H54 (cell line): ENCODE measurements around the gene ELOVL3.
"Not testable (repeated sequence)": the region's sequence is repeated elsewhere in the genome, so short reads cannot be mapped to it uniquely, and the experiment has no call there.

Source experiments
- DNase-seq: peaks from one replicate; pipeline ENCODE4 v3.0.0; 2011; ENCODE audit warnings: low spot score, mixed read lengths; ENCODE audit not compliant: insufficient read length
- FAIRE-seq: peaks from 3 replicates; lab custom pipeline; 2011; peaks lifted over from hg19 to GRCh38; lab: Jason Lieb, UNC
- POLR2A ChIP-seq: IDR thresholded peaks from 2 replicates; pipeline ENCODE4 v1.6.1; 2011; ENCODE audit warnings: low read depth, mild to moderate bottlenecking, low read length

ELOVL3 gene, protein sequence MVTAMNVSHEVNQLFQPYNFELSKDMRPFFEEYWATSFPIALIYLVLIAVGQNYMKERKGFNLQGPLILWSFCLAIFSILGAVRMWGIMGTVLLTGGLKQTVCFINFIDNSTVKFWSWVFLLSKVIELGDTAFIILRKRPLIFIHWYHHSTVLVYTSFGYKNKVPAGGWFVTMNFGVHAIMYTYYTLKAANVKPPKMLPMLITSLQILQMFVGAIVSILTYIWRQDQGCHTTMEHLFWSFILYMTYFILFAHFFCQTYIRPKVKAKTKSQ

GRCh38 chr10:102225646-102226541, at the start of gene ELOVL3:
ELOVL3 (plus strand) TSS chr10:102226299; CDS start chr10:102226549, 250 bp downstream.
- 0 out of 2 replicates have a peak, but pooled peaks have one; percentile 12 for TF ChIP-seq POLR2A
- peak; percentile 97 for DNase-seq
- no peak for FAIRE-seq

- FAIRE-seq, result no peak
- DNase-seq, result no peak
Measured at GRCh38 chr10:102184606-102185005, 41.5 kb upstream of the ELOVL3 start.

GRCh38 chr10:102185272-102185671, 40.8 kb upstream of the ELOVL3 start:
- FAIRE-seq, result no peak
- no peak for TF ChIP-seq POLR2A
- DNase-seq, result no peak

More at GRCh38 chr10:102184606-102185005, 41.5 kb upstream of the ELOVL3 start:
- no peak for TF ChIP-seq POLR2A

DNA sequence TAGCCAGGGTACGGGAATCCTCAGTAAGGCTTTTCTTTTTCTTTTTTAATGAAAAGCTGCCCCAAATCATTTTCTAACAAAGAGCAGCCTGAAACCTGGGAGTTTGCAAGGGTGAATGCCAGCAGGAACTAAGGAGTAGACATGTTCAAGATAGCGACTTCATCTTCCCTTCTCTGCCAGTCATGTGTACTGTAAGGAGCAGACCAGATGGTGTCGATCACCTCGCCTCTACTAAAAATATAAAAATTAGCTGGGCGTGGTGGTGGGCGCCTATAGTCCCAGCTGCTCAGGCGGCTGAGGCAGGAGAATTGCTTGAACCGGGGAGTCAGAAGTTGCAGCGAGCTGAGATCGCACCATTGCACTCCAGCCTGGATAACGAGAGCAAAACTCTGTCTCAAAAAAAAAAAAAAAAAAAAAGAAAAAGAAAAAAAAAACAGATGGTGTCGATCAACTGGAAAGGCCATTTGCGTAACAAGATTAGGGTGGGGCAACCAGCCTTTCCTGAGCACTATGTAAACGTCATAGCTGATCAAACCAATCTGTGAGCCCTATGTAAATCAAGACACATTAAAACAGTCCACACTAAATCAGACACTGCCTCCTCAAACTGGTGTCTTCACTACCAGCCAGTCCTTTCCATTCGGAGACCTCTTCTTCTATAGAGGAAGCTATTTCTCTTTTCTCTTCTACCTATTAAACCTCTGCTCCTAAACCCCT, 40.1 kb upstream of the ELOVL3 start:
- TF ChIP-seq POLR2A, result no peak
- DNase-seq, result no peak
- FAIRE-seq, result no peak

- no peak for TF ChIP-seq POLR2A
- FAIRE-seq (no peak), DNase-seq (no peak)
Measured at GRCh38 chr10:102188298-102188940, 37.7 kb upstream of the ELOVL3 start.

- DNase-seq, FAIRE-seq: not testable (repeated sequence)
Measured at GRCh38 chr10:102188941-102189898, 36.9 kb upstream of the ELOVL3 start.

GRCh38 chr10:102191956-102192355, 34.1 kb upstream of the ELOVL3 start:
- no peak for DNase-seq
- no peak for FAIRE-seq
- no peak for TF ChIP-seq POLR2A

- DNase-seq (no peak), FAIRE-seq (no peak)
- no peak for TF ChIP-seq POLR2A
Measured at GRCh38 chr10:102195296-102195870, 30.7 kb upstream of the ELOVL3 start.

DNA sequence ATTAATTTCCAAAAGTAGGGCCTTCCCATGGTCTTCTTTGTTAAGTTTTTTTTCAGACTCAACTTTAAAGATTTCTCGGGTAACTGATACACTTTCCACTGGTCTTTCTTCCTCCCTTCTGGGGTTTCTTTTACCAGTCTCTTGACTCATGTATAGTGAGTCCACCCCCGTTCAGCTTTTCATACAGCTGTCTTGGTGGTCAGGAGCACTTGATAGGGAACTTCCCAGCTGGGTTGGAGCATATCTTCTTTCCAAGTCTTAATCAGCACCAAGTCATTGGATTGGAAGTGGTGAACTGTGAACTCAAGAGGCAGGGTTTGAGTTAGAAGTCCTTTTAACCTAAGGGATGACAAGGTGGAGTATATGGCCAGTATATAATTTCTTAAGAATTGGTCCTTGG, 29.2 kb upstream of the ELOVL3 start:
- DNase-seq (no peak), FAIRE-seq (no peak)
- no peak for TF ChIP-seq POLR2A

GRCh38 chr10:102198027-102198426, 28.1 kb upstream of the ELOVL3 start:
- no peak for TF ChIP-seq POLR2A
- FAIRE-seq (no peak), DNase-seq (no peak)

DNA sequence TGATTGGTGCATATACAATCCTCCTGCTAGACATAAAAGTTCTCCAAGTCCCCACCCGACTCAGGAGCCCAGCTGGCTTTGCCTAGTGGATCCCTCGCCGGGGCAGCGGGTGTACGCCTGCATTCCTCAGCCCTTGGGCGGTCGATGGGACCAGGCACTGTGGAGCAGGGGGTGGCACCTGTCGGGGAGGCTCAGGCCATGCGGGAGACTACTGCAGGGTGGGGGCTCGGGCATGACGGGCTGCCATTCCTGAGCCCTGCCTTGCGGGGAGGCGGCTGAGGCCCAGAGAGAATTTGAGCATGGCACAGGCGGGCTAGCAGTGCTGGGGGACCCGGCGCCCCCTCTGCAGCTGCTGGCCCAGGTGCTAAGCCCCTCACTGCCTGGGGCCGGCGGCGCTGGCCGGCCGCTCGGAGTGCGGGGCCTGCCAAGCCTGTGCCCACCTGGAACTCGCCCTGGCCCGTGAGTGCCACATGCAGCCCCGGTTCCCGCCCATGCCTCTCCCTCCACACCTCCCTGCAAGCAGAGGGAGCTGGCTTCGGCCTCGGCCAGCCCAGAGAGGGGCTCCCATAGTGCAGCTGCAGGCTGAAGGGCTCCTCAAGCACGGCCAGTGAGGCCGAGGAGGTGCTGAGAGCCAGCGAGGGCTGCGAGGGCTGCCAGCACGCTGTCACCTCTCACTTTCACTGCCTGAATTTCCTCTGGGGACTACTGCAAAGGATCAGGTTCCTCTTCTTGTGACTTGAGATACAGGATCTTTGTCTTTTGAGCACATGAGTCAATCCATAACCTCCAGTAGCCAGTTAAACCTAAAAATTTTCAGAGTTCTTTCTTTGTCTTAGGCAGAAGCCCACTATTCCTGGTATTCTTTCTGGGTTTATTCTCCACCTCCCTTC, 25.1 kb upstream of the ELOVL3 start:
- no peak for FAIRE-seq
- no peak for TF ChIP-seq POLR2A
- no peak for DNase-seq
